PFSK-1 (cell line): Measurements from ENCODE around the gene SLC18A3.

Experiments
- FOXP2 ChIP-seq: optimal IDR thresholded peaks from 2 replicates; pipeline ENCODE3; 2011; ENCODE audit warnings: borderline replicate concordance, control low read depth, inconsistent platforms; ENCODE audit not compliant: insufficient read depth; ENCODE audit errors: extremely low read length, extremely low read depth
- POLR2AphosphoS5 ChIP-seq: IDR thresholded peaks from 2 replicates; pipeline ENCODE4 v1.6.1; 2012; ENCODE audit warnings: low read depth, mild to moderate bottlenecking, control low read depth, low read length, moderate library complexity
- SIN3A ChIP-seq: IDR thresholded peaks from 2 replicates; pipeline ENCODE4 v1.6.1; 2012; ENCODE audit warnings: mild to moderate bottlenecking, low read length, moderate library complexity, borderline replicate concordance; ENCODE audit not compliant: insufficient read depth
- TAF1 ChIP-seq: IDR thresholded peaks from 2 replicates; pipeline ENCODE4 v1.6.1; 2012; ENCODE audit warnings: low read length, control low read depth, borderline replicate concordance; ENCODE audit not compliant: insufficient read depth
- TF ChIP-seq, protein P1 (sequence below), 2 experiments: IDR thresholded peaks; 2 replicates each; pipeline versions ENCODE4 v1.6.1 to v1.8.0; 2011 to 2012; ENCODE audit warnings: low read depth in 2 of 2, low read length in 2 of 2, control low read depth in 1 of 2, inconsistent platforms in 1 of 2, mild to moderate bottlenecking in 1 of 2, moderate library complexity in 1 of 2; ENCODE audit not compliant: insufficient read depth in 1 of 2

- TF ChIP-seq POLR2AphosphoS5, result no peak
- TF ChIP-seq TAF1, result no peak
- TF ChIP-seq, protein P1, sequence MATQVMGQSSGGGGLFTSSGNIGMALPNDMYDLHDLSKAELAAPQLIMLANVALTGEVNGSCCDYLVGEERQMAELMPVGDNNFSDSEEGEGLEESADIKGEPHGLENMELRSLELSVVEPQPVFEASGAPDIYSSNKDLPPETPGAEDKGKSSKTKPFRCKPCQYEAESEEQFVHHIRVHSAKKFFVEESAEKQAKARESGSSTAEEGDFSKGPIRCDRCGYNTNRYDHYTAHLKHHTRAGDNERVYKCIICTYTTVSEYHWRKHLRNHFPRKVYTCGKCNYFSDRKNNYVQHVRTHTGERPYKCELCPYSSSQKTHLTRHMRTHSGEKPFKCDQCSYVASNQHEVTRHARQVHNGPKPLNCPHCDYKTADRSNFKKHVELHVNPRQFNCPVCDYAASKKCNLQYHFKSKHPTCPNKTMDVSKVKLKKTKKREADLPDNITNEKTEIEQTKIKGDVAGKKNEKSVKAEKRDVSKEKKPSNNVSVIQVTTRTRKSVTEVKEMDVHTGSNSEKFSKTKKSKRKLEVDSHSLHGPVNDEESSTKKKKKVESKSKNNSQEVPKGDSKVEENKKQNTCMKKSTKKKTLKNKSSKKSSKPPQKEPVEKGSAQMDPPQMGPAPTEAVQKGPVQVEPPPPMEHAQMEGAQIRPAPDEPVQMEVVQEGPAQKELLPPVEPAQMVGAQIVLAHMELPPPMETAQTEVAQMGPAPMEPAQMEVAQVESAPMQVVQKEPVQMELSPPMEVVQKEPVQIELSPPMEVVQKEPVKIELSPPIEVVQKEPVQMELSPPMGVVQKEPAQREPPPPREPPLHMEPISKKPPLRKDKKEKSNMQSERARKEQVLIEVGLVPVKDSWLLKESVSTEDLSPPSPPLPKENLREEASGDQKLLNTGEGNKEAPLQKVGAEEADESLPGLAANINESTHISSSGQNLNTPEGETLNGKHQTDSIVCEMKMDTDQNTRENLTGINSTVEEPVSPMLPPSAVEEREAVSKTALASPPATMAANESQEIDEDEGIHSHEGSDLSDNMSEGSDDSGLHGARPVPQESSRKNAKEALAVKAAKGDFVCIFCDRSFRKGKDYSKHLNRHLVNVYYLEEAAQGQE (IDR thresholded peaks at IDR 0.05; ENCODE audit: insufficient read depth in 1 of 2, low read depth in 2 of 2, low read length in 2 of 2), result no peak
- no peak for TF ChIP-seq SIN3A
- no peak for TF ChIP-seq FOXP2
Observed at GRCh38 chr10:49643241-49644034, 33.3 kb downstream of the SLC18A3 start.
